ENCODE data around the gene EGR1.

DNA sequence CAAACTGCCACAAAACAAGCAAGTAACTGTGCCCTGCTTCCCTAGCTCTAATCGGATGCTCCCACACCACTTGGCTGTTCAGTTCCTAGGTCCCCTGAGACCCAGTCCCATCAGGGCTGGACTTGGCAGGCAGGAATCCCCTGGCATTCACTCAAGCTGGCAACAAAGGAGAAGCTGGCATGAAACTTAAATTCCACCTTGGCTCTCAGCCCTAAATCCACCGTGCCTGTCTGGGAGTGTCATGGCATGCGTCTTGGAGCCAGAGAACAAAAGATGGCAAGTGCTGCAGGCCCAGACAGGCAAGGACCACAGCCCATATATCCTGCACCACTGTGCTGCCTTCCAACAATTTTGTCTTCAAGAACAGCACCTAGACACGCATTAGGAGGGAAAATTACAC lies 39.5 kb downstream of the EGR1 start:
- TF ChIP-seq, protein P1, sequence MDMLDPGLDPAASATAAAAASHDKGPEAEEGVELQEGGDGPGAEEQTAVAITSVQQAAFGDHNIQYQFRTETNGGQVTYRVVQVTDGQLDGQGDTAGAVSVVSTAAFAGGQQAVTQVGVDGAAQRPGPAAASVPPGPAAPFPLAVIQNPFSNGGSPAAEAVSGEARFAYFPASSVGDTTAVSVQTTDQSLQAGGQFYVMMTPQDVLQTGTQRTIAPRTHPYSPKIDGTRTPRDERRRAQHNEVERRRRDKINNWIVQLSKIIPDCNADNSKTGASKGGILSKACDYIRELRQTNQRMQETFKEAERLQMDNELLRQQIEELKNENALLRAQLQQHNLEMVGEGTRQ (IDR thresholded peaks at IDR 0.05), result no peak
- TF ChIP-seq, protein P2, sequence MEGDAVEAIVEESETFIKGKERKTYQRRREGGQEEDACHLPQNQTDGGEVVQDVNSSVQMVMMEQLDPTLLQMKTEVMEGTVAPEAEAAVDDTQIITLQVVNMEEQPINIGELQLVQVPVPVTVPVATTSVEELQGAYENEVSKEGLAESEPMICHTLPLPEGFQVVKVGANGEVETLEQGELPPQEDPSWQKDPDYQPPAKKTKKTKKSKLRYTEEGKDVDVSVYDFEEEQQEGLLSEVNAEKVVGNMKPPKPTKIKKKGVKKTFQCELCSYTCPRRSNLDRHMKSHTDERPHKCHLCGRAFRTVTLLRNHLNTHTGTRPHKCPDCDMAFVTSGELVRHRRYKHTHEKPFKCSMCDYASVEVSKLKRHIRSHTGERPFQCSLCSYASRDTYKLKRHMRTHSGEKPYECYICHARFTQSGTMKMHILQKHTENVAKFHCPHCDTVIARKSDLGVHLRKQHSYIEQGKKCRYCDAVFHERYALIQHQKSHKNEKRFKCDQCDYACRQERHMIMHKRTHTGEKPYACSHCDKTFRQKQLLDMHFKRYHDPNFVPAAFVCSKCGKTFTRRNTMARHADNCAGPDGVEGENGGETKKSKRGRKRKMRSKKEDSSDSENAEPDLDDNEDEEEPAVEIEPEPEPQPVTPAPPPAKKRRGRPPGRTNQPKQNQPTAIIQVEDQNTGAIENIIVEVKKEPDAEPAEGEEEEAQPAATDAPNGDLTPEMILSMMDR (IDR thresholded peaks at IDR 0.05), result no peak
- TF ChIP-seq, protein P3, sequence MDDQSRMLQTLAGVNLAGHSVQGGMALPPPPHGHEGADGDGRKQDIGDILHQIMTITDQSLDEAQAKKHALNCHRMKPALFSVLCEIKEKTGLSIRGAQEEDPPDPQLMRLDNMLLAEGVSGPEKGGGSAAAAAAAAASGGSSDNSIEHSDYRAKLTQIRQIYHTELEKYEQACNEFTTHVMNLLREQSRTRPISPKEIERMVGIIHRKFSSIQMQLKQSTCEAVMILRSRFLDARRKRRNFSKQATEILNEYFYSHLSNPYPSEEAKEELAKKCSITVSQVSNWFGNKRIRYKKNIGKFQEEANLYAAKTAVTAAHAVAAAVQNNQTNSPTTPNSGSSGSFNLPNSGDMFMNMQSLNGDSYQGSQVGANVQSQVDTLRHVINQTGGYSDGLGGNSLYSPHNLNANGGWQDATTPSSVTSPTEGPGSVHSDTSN (IDR thresholded peaks at IDR 0.05), result no peak
